ENCODE results near the gene CLCA2.

The CLCA2 gene

GRCh38 chr1:86504895-86505563, 81.1 kb downstream of the CLCA2 start:
- no peak overlapping the region for H3K4me3 ChIP-seq (replicated peaks; ENCODE audit: low read depth, low read length)
- TF ChIP-seq CTCF (IDR thresholded peaks at IDR 0.05; ENCODE audit: low read depth, low read length, missing control alignments), result no peak
- no peak for DNase-seq (ENCODE audit: extremely low read depth, low read depth)

GRCh38 chr1:86505564-86505902, 81.6 kb downstream of the CLCA2 start:
- TF ChIP-seq CTCF (IDR thresholded peaks at IDR 0.05; ENCODE audit: low read depth, low read length, missing control alignments), result no peak
- no peak for DNase-seq (ENCODE audit: extremely low read depth, low read depth)
- H3K4me3 ChIP-seq (replicated peaks; ENCODE audit: low read depth, low read length), result no peak overlapping the region
